Calu3 (cell line): Measurements from ENCODE around the gene MTM1. TPM values are rescaled to one million over a fixed set of nuclear protein-coding genes. Genes with fewer than 3 reads are reported as not detected.

Source experiments
- BruUV-seq: library from RNA; stranded (reverse); fragments of 400-500 nt; replicated peaks from 2 replicates; lab custom pipeline; 2021; lab: Mats Ljungman, UMichigan
- CTCF ChIA-PET: fragments of 300-600 bp; sonication (Branson Sonifier 250); formaldehyde crosslinking; loops from one replicate; lab custom pipeline; 2022; ENCODE audit warnings: antibody characterized with exemption; lab: Charles Lee
- DNase-seq: peaks from one replicate; pipeline ENCODE4 v3.0.0; 2022
- H3K27ac Mint-ChIP-seq: one replicate; pipeline ENCODE4 v1.8.0; 2022; ENCODE audit warnings: mixed read lengths; ENCODE audit not compliant: unreplicated experiment
- H3K27me3 Mint-ChIP-seq: one replicate; pipeline ENCODE4 v1.8.0; 2022; ENCODE audit warnings: mixed read lengths; ENCODE audit not compliant: unreplicated experiment
- H3K36me3 Mint-ChIP-seq: one replicate; pipeline ENCODE4 v1.8.0; 2022; ENCODE audit warnings: mild to moderate bottlenecking, moderate library complexity, mixed read lengths; ENCODE audit not compliant: insufficient read depth, unreplicated experiment
- H3K4me1 Mint-ChIP-seq: one replicate; pipeline ENCODE4 v1.8.0; 2022; ENCODE audit warnings: mild to moderate bottlenecking, low read depth, mixed read lengths; ENCODE audit not compliant: unreplicated experiment
- H3K4me3 Mint-ChIP-seq: one replicate; pipeline ENCODE4 v1.8.0; 2022; ENCODE audit warnings: mild to moderate bottlenecking, low read depth, moderate library complexity, mixed read lengths; ENCODE audit not compliant: unreplicated experiment
- H3K9me3 Mint-ChIP-seq: one replicate; pipeline ENCODE4 v1.8.0; 2022; ENCODE audit warnings: low read depth, mixed read lengths; ENCODE audit not compliant: unreplicated experiment
- CTCF ChIP-seq: fragments of 200-600 bp; IDR thresholded peaks from one replicate; pipeline ENCODE4 v1.8.0; 2022; ENCODE audit warnings: antibody characterized with exemption; ENCODE audit not compliant: unreplicated experiment
- intact Hi-C: fragments of 100-400 bp; cut with micrococcal nuclease; formaldehyde crosslinking; loops from one replicate; pipeline ENCODE4 v1.10.0; 2022; ENCODE audit not compliant: unreplicated experiment
- total RNA-seq: library from RNA; stranded (reverse); gene quantifications from 2 replicates; pipeline ENCODE4 v1.2.3, GENCODE V29; 2022

Gene MTM1
- total RNA-seq, 1 experiment from 2014 or later = 13.2 TPM

DNA sequence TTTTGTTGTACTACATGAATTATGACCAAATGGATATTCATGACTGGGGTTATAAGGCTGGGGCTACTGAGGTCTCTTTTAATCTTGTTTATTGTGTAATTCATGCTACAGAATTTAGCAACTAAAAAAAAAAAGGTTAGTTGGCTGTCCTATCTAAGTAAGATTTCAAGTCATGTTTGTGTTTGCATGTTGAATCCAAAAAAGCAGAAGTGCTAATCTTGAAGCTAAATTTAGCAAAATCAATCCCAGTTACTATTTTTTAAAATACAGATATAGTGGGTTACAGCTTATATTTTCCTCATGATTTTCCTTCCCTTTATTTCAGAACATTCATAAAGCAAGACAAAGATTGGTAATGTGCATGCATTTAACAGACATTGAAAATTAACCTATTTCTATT is 144.2 kb downstream of the MTM1 start:
- no TSS peak for BruUV-seq
- TF ChIP-seq CTCF = no peak
- intact Hi-C loops = no loop called here
- CTCF ChIA-PET = no interaction called here
- no peaks in the 10 kb centered on the region for H3K9me3 Mint-ChIP-seq
- no peak overlapping the region for H3K4me3 Mint-ChIP-seq
- no peak overlapping the region for H3K27ac Mint-ChIP-seq
- no peaks in the 10 kb centered on the region for H3K27me3 Mint-ChIP-seq
- H3K4me1 Mint-ChIP-seq = peaks cover 18% of the 10 kb centered on the region
- DNase-seq = no peak
- peaks cover 10% of the 10 kb centered on the region for H3K36me3 Mint-ChIP-seq

DNA sequence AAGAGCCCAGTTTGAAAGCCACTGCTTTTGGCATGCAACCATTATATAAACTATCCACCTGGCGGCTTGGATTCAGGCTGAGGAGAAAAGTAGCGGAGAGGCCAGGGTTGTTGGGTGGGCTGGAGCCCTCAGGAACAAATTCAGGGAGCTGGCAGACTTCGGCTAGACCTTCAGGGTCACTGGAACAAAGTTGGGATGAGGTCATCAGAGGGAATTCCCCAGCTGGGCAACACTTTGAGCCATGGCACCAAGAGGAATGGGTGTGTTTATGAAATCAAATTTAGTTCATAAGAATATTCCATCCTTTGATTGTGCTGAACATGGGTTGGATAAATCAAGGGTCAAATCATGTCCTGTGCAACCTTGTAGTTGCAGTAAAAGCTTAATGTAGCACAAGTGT is 146.8 kb downstream of the MTM1 start:
- Mint-ChIP-seq H3K27ac (no peak overlapping the region), H3K27me3 (no peaks in the 10 kb centered on the region), H3K4me1 (peaks cover 18% of the 10 kb centered on the region), H3K36me3 (peaks cover 6% of the 10 kb centered on the region), H3K9me3 (no peaks in the 10 kb centered on the region), H3K4me3 (no peak overlapping the region)
- no TSS peak for BruUV-seq
- no peak for DNase-seq
- CTCF ChIA-PET = interaction anchor here (1.1 kb wide), 1 partner anchor 32 kb away, joined by 4 read pairs; no protein-coding TSS in a partner anchor
- intact Hi-C loops = no loop called here
- TF ChIP-seq CTCF = no peak

GRCh38 chrX:150719621-150720020 is 151.2 kb downstream of the MTM1 start:
- no peak for TF ChIP-seq CTCF
- intact Hi-C loops = no loop called here

More at GRCh38 chrX:150719621-150720020, 151.2 kb downstream of the MTM1 start:
- no peaks in the 10 kb centered on the region for H3K9me3 Mint-ChIP-seq
- H3K4me3 Mint-ChIP-seq = no peak overlapping the region
- no peak for DNase-seq
- H3K27ac Mint-ChIP-seq = no peak overlapping the region
- no peaks in the 10 kb centered on the region for H3K27me3 Mint-ChIP-seq
- H3K4me1 Mint-ChIP-seq = peaks cover 9% of the 10 kb centered on the region
- H3K36me3 Mint-ChIP-seq = peaks cover 6% of the 10 kb centered on the region
- BruUV-seq = no TSS peak
- CTCF ChIA-PET = no interaction called here

Other genes starting within 250 kb of the MTM1 start
- gene MAMLD1, start 205.3 kb upstream of the MTM1 start, total RNA-seq = 7.1 and 8.8 TPM in 2 replicates
- 40.0 and 49.1 TPM in 2 replicates for gene MTMR1, start 124.8 kb downstream of the MTM1 start, total RNA-seq